Muscle of leg (tissue), 11 donors: Measurements from ENCODE around the gene TBC1D7. TPM values are rescaled to one million over a fixed set of nuclear protein-coding genes. Genes with fewer than 3 reads are reported as not detected.

ENCODE experiments used
- DNase-seq: peaks from one replicate; pipeline ENCODE4 v3.0.0; 2013
- H3K27ac ChIP-seq: one replicate; pipeline ENCODE4 v1.5.1; 2013; ENCODE audit warnings: mild to moderate bottlenecking, low read length, control low read depth
- H3K27me3 ChIP-seq: one replicate; pipeline ENCODE4 v1.6.1; 2013; ENCODE audit warnings: low read length; ENCODE audit not compliant: control insufficient read depth, insufficient read depth
- H3K36me3 ChIP-seq: one replicate; pipeline ENCODE4 v1.6.1; 2013; ENCODE audit warnings: low read length; ENCODE audit not compliant: control insufficient read depth, insufficient read depth
- H3K4me1 ChIP-seq: one replicate; pipeline ENCODE4 v1.6.1; 2013; ENCODE audit warnings: low read length; ENCODE audit not compliant: control insufficient read depth, insufficient read depth
- H3K4me3 ChIP-seq: one replicate; pipeline ENCODE4 v1.5.1; 2013; ENCODE audit warnings: low read length, control low read depth
- H3K9me3 ChIP-seq: replicated peaks from 2 replicates; pipeline ENCODE4 v1.6.1; 2013; ENCODE audit warnings: low read depth, low read length; ENCODE audit not compliant: control insufficient read depth
- WGBS: methylation state at CpG from one replicate; pipeline ENCODE4 v1.1.5; 2013; ENCODE audit warnings: missing lambda C conversion rate; ENCODE audit not compliant: insufficient coverage; 5-methylcytosine and 5-hydroxymethylcytosine counted together
- polyA plus RNA-seq, 8 donors: library from polyadenylated mRNA; unstranded; fragments of 120-200 nt; gene quantifications; one replicate each; pipeline versions ENCODE4 v1.2.1 to v1.2.3, GENCODE V29; 2013; ENCODE audit warnings: inconsistent platforms in 1 of 8, low replicate concordance in 1 of 8; ENCODE audit not compliant: insufficient read length in 8 of 8, insufficient read depth in 1 of 8
- total RNA-seq: library from RNA; stranded (reverse); fragments of 120-200 nt; gene quantifications from one replicate; pipeline ENCODE4 v1.2.4, GENCODE V29; 2013

The TBC1D7 gene
- total and polyA plus RNA-seq, 9 donors, result 15.6 to 24.9 (median 19.1) TPM

DNA sequence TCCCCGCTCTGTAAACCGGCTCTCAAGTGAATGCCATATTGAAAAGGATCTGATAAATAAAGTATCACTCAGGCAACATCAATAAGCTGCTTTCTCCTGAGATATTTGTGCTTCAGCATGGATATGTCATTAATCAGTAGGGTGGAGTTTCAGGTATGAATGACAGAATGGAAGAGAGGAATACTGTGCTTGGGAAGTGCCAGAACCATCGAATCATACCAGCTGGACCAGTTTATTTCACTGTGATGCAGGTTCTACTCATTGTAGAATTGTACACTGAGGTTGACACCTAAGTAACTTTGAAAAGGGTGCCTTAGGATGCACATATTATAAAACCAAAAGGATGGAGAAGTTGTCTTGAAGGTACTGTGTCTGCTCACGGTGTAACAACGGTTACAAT is 17.9 kb upstream of the TBC1D7 start:
- DNase-seq, result no peak
- H3K27ac ChIP-seq, result no peak overlapping the region
- WGBS, result no CpG with 5 or more reads among the region's 5 CpGs
- peaks cover 5% of the 10 kb centered on the region for H3K9me3 ChIP-seq
- H3K4me1 ChIP-seq, result peaks cover 3% of the 10 kb centered on the region
- H3K4me3 ChIP-seq, result no peak overlapping the region
- no peaks in the 10 kb centered on the region for H3K36me3 ChIP-seq
- no peaks in the 10 kb centered on the region for H3K27me3 ChIP-seq

DNA sequence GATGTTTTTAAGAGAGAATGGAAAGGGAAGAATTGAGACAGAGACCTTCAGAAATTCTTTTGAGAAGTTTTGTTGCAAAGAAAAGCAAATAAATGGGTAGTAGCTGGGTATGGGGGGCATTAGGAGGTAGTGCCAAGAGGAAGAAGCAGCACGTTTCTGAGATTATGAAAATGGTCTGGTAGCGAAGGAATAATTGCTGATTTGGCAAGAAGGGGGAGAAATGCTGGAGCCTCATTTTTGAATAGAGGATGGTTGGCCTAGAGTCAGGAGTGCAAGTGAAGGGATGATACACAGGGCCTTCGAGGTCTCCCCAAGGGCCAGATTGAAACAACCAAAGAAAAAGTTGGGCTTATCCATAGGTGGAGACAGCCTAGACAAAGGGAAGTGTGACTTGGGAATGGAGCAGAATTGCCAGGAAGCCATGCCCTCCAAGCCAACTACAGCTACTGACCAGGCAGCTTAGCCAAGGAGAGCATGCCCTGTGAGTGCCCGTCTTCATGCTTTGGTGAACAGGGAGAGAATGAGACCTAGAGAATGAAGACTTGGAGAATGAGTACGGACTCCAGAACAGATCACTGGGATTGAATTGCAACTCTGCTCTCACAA is 14.2 kb upstream of the TBC1D7 start:
- Histone ChIP-seq H3K27ac (no peak overlapping the region), H3K36me3 (no peaks in the 10 kb centered on the region), H3K9me3 (peaks cover 5% of the 10 kb centered on the region), H3K4me1 (no peaks in the 10 kb centered on the region), H3K27me3 (no peaks in the 10 kb centered on the region), H3K4me3 (no peak overlapping the region)
- no peak for DNase-seq
- WGBS, result 81% methylated on average over 3 of the region's 5 CpGs

DNA sequence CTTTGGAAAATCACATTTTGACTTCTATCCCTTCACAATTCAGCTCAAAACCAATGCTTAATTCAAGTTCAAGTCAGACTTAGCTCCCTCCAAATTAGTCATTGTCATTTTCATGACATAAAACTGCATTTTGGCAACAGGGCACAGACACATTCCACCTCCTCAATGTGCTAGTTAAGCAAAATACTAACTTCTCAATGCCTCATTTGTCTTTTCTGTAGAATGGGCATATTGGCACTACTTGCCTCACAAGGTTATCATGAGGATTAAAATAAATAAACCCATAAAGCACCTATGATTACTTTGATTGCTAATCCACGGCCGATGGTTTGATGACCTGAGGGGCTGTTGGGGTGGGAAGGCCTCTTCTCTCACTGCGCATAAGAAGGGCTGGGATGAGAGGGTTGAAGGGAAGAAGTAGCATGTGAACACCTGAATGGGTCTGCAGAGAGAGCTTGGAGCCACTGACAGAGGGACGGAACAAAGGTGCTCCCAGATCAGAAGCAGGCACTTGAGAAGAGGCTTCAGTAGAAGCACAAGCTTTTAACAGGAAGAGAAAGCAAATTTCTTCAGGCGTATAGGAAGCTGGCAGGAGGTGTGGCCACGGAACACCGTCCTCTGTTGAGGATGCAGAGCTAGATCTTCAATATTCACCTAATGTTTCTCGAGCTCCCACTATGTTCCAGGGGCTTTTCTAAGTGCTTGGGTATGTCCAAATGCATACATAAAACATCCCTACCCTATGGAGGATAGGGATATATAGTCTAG is 11.7 kb upstream of the TBC1D7 start:
- Histone ChIP-seq H3K9me3 (peaks cover 5% of the 10 kb centered on the region), H3K4me3 (no peak overlapping the region), H3K27ac (no peak overlapping the region), H3K27me3 (no peaks in the 10 kb centered on the region), H3K4me1 (no peaks in the 10 kb centered on the region), H3K36me3 (no peaks in the 10 kb centered on the region)
- WGBS, result 87% methylated on average over 4 of the region's 8 CpGs
- no peak for DNase-seq

DNA sequence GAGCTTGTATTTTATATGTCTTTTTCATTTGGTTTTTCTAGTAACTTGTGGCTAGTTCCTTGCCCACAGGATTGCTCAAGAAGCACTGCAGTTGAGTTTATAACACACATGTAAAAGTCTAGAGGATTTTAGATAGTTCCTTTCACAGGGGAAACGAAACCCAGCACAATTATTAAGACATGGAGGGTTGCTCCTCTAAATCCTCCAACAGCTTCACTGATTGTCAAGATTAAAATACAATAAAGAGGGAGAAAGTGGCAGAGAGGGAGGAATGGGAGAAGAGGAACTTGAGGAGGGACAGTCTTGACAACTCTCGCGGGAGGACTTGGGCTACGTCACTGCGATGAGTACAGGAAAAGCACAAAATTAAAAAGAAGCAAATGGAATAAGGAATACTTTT is 9.7 kb upstream of the TBC1D7 start:
- no peak overlapping the region for H3K27ac ChIP-seq
- H3K27me3 ChIP-seq, result no peaks in the 10 kb centered on the region
- no CpG with 5 or more reads among the region's 5 CpGs for WGBS
- H3K4me3 ChIP-seq, result no peak overlapping the region
- H3K36me3 ChIP-seq, result no peaks in the 10 kb centered on the region
- no peak for DNase-seq
- peaks cover 5% of the 10 kb centered on the region for H3K9me3 ChIP-seq
- H3K4me1 ChIP-seq, result no peaks in the 10 kb centered on the region

DNA sequence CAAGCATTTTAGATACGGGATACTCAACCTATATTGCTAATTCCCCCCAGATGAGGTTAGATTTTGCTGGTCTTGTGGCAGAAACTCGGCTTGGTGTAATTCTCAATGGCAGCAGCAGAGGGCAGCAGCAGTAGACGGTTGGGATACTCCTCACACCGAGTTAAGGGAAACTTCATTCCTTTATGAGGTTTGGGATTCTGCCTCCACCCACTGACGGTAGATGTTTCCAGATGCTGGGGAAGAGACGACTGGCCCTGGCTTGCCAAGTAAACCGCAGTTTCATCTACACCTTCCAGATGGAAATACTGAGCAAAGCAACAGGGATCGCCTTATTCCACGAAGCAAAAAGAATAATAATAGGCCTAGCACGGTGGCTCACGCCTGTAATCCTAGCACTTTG is 8.2 kb upstream of the TBC1D7 start:
- WGBS, result 23% methylated on average over 8 of the region's 11 CpGs

DNA sequence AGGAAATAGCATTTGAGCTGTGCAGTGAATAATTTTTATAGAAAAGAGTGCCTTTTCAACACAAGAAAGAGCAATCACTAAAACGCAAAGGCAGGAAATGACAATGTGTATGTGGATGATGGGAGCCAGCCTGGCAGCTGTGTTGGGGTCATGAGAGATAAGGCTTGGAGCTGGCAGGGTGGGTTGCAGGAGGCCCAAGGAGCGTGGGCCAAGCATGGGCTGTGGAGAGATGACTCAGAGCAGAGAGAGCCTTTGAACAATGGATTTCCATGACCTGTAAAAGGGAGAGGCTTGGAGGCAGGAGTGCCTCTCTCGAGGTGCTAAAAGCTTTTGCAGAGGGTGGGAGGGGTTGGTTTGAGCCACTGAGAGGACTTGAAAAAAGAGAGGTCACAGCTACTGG is 6.6 kb upstream of the TBC1D7 start:
- Histone ChIP-seq H3K36me3 (no peaks in the 10 kb centered on the region), H3K4me1 (no peaks in the 10 kb centered on the region), H3K27me3 (no peaks in the 10 kb centered on the region), H3K9me3 (no peaks in the 10 kb centered on the region), H3K4me3 (no peak overlapping the region), H3K27ac (no peak overlapping the region)
- DNase-seq, result no peak
- 53% methylated on average over 3 of the region's 3 CpGs for WGBS

More for the DNA sequence above, 8.2 kb upstream of the TBC1D7 start:
- no peaks in the 10 kb centered on the region for H3K27me3 ChIP-seq
- H3K9me3 ChIP-seq, result peaks cover under 1% of the 10 kb centered on the region
- no peak overlapping the region for H3K27ac ChIP-seq
- H3K4me1 ChIP-seq, result no peaks in the 10 kb centered on the region
- DNase-seq, result peak; percentile 96
- H3K36me3 ChIP-seq, result no peaks in the 10 kb centered on the region
- H3K4me3 ChIP-seq, result no peak overlapping the region

DNA sequence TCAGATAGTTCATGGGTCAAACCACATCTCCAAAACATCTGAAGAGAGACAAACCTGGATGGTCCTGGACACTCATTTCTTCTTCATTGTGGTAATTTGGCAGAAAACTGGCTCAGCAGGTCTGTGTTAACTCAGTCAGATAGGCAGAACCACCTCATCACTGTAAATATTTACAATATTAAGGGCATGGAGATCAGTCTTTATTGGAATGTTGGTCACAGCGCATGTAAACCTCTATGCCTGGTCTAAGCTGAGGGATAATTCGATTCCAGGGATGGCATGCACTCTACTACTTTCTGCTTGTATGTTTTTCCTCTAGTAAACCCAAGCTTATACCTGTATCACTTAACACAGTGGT is 4.0 kb upstream of the TBC1D7 start:
- H3K9me3 ChIP-seq, result no peaks in the 10 kb centered on the region
- no peaks in the 10 kb centered on the region for H3K36me3 ChIP-seq
- no peak for DNase-seq
- no peak overlapping the region for H3K27ac ChIP-seq
- H3K27me3 ChIP-seq, result no peaks in the 10 kb centered on the region
- WGBS, result no CpG with 5 or more reads among the region's 2 CpGs
- peaks cover 7% of the 10 kb centered on the region for H3K4me1 ChIP-seq
- no peak overlapping the region for H3K4me3 ChIP-seq

DNA sequence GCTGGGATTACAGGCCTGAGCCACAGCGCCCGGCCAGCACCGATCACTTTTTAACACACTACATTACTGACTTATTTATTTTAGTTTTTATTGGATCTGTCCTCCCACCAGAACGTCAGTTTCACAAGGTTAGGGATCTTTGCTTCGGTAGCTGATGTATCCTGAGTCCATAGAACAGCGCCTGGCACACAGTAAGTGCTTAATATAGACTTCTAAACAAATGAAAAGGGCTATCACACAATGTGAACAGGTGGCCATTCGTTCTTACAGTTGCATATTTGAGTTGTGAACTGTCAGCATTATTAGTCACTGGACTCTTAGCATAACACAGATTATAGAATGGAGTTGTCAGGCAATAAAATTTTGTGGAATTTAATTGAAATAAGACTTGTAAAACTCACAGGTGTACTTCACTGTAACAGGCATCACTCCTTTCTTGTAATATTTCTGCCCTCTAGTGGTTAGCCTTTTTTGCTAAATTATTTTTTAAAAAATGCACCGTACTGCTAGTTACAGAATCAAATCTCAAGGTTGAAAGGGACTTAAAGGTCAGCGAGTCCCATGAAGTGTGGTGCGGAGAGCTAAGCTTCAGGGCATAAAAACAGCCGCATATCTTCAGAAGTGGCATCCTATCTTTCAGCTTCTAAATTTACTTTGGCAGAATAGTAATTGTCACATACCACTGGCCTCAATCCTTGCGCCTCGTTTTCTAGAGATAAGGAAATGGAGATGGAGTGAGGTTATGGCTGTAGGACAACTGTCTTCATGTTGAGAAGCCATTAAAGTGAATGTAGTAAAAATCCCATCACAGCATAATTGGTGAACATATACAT is 3.4 kb upstream of the TBC1D7 start:
- peak; percentile 38 for DNase-seq
- WGBS, result 100% methylated on average over 1 of the region's 13 CpGs
- no peak overlapping the region for H3K27ac ChIP-seq

DNA sequence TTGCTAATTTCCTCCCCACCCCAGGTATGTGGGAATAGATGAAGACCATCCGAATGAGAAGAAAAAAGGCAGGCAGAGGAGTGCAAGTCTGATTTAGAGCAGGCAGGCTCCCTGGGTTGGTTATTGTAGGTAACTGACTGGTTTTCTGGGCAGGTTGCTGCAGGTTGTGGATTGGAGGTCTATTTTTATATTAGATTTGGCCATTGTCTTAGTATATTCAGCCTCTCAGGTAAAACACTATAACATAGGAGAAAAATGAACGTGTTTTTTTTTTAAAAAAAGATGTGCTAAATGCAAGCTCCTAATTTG is 492 bp upstream of the TBC1D7 start:
- H3K4me1 ChIP-seq, result peaks cover 7% of the 10 kb centered on the region
- H3K27ac ChIP-seq, result peak overlapping the region; percentile 90
- H3K9me3 ChIP-seq, result no peaks in the 10 kb centered on the region
- peak overlapping the region; percentile 84 for H3K4me3 ChIP-seq
- H3K27me3 ChIP-seq, result no peaks in the 10 kb centered on the region
- WGBS, result no CpG with 5 or more reads among the region's 2 CpGs
- DNase-seq, result no peak
- H3K36me3 ChIP-seq, result peaks cover 9% of the 10 kb centered on the region

More for the DNA sequence above, 3.4 kb upstream of the TBC1D7 start:
- no peaks in the 10 kb centered on the region for H3K9me3 ChIP-seq
- H3K4me3 ChIP-seq, result no peak overlapping the region
- H3K4me1 ChIP-seq, result peaks cover 7% of the 10 kb centered on the region
- H3K27me3 ChIP-seq, result no peaks in the 10 kb centered on the region
- H3K36me3 ChIP-seq, result no peaks in the 10 kb centered on the region

DNA sequence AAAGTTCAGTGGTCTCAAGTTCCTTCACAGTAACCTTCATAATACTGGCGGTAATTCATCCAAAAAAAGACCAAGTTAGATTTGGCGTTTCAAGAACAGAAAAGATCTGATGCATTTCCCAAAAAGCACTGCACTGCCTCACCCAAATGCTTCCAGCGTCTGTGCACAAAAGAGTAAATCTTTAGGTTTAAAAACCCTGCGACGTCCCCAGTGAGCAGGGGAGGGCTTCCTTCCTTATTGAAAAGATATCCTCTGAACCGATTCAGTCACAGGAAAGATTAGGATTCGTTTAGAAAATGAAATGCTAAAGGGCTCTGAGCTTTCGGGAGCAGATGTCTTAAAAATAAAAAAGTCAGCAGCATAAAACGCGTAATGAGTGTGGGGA is 654 bp downstream of the TBC1D7 start:
- Histone ChIP-seq H3K27ac (peak overlapping the region; percentile 92), H3K36me3 (peaks cover 17% of the 10 kb centered on the region), H3K27me3 (no peaks in the 10 kb centered on the region), H3K4me3 (peak overlapping the region; percentile 84), H3K9me3 (no peaks in the 10 kb centered on the region), H3K4me1 (peaks cover 7% of the 10 kb centered on the region)
- DNase-seq, result peak; percentile 49
- WGBS, result 4% methylated on average over 4 of the region's 10 CpGs
